CD4-positive, alpha-beta T cell (primary cell): ENCODE data around the gene SLC36A1. TPM values are rescaled to one million over a fixed set of nuclear protein-coding genes. Genes with fewer than 3 reads are reported as not detected.
"Not testable (repeated sequence)": the region's sequence is repeated elsewhere in the genome, so short reads cannot be mapped to it uniquely, and the experiment has no call there.

Source experiments
- ATAC-seq: fragments of 200-7000 bp; cut with Tn5 transposase; one replicate; pipeline ENCODE4 v1.10.0; 2022; ENCODE audit warnings: mild to moderate bottlenecking; ENCODE audit not compliant: poor library complexity
- CTCF ChIA-PET: fragments of 350-600 bp; sonication (Branson Sonifier 250); formaldehyde crosslinking; loops from one replicate; lab custom pipeline; 2021; ENCODE audit warnings: antibody characterized with exemption, inconsistent platforms; lab: Charles Lee
- POLR2A ChIA-PET: fragments of 350-600 bp; sonication (Branson Sonifier 250); formaldehyde crosslinking; loops from one replicate; lab custom pipeline; 2021; ENCODE audit warnings: antibody characterized with exemption, inconsistent platforms; lab: Charles Lee
- DNase-seq, 14 experiments: peaks; one replicate each; pipeline ENCODE4 v3.0.0-alpha.2; 2013 to 2020; ENCODE audit warnings: mixed read lengths in 2 of 14
- H3K27ac ChIP-seq, 2 donors: one replicate each; pipeline versions ENCODE4 v1.5.1 to v1.7.0; 2013; ENCODE audit warnings: low read length in 2 of 2, low read depth in 1 of 2, mild to moderate bottlenecking in 1 of 2
- H3K27me3 ChIP-seq, 2 experiments: 1 replicate in 1 of 2; 2 replicates in 1 of 2; pipeline versions ENCODE4 v1.6.1 to v1.7.0; 2013; ENCODE audit warnings: low read length in 2 of 2, control low read depth in 1 of 2, mild to moderate bottlenecking in 1 of 2, moderate library complexity in 1 of 2; ENCODE audit not compliant: insufficient read depth in 2 of 2, control insufficient read depth in 1 of 2
- H3K36me3 ChIP-seq: one replicate; pipeline ENCODE4 v1.6.1; 2013; ENCODE audit warnings: low read length, control low read depth; ENCODE audit not compliant: insufficient read depth
- H3K4me1 ChIP-seq: one replicate; pipeline ENCODE4 v1.6.1; 2013; ENCODE audit warnings: low read length, control low read depth; ENCODE audit not compliant: insufficient read depth
- H3K4me3 ChIP-seq: one replicate; pipeline ENCODE4 v1.5.1; 2013; ENCODE audit warnings: mild to moderate bottlenecking, low read length, moderate library complexity
- H3K9me3 ChIP-seq, 2 experiments: 1 replicate in 1 of 2; 2 replicates in 1 of 2; pipeline versions ENCODE4 v1.6.1 to v1.7.0; 2013; ENCODE audit warnings: low read length in 2 of 2, mild to moderate bottlenecking in 2 of 2, control low read depth in 1 of 2, moderate library complexity in 1 of 2; ENCODE audit not compliant: control insufficient read depth in 1 of 2, insufficient read depth in 1 of 2
- H3K27ac Mint-ChIP-seq: one replicate; pipeline ENCODE4 v1.8.0; 2020; ENCODE audit warnings: mixed read lengths
- H3K27me3 Mint-ChIP-seq: one replicate; pipeline ENCODE4 v1.8.0; 2021; ENCODE audit warnings: mixed read lengths
- H3K36me3 Mint-ChIP-seq: one replicate; pipeline ENCODE4 v1.8.0; 2021; ENCODE audit warnings: low read depth, mixed read lengths
- H3K4me1 Mint-ChIP-seq: one replicate; pipeline ENCODE4 v1.8.0; 2021; ENCODE audit warnings: low read depth, mixed read lengths
- H3K4me3 Mint-ChIP-seq: one replicate; pipeline ENCODE4 v1.8.0; 2020; ENCODE audit warnings: mild to moderate bottlenecking, mixed read lengths
- H3K9me3 Mint-ChIP-seq: one replicate; pipeline ENCODE4 v1.8.0; 2020; ENCODE audit warnings: mixed read lengths
- intact Hi-C, 2 experiments: fragments of 100-400 bp; cut with DNase I in 1 of 2; cut with micrococcal nuclease in 1 of 2; formaldehyde crosslinking; loops; one replicate each; pipeline versions ENCODE4 v1.15.1 to v1.9.0; 2023 to 2025; cut with DNase I, micrococcal nuclease
- total RNA-seq, 174 experiments: library from RNA in 2 of 174; stranded (reverse) in 2 of 174; gene quantifications; one replicate each; pipeline ENCODE4 v1.2.3 and lab custom pipeline; 2021 to 2026
- TF ChIP-seq, protein P1 (sequence below): fragments of 200-600 bp; IDR thresholded peaks from one replicate; pipeline ENCODE4 v1.8.0; 2022; ENCODE audit warnings: antibody characterized with exemption, mild to moderate bottlenecking

Gene SLC36A1
- total RNA-seq, 2 experiments from 2014 or later = 2.2 to 2.8 TPM

DNA sequence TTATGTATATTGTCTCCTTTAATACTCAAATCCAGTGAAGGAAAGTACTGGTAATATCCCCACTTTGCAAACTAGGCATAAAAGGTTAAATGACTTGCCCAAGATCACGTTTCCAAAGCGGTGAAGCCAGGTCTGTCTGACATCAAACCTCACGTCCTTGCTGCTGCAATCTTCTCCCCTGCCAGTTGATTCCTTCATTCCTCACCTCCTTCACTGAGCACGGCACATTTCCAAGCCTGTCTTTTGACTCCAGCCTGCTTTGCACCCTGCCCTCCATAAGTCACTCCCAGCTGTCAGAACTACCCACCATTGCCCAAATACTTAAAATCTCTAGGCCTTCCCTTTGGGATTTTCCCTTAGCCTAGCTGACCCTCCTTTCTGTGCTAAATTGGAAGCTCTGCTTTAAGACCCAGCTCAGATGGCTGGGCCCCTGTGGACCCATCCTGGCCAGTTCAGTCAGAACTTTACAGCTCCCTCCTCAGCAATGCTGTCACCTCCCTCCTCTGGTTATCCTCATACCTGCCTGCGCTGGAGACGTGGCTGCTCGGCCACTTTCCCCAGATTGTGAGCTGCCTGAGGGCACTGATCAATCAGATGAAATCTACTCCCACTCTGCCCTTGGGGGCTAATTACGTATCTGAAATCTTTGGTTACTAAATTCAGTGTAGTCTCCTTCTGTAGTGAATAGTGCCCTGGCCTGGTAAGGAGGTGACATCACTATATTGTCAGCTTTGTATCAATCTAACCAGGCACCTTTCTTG lies 51.2 kb downstream of the SLC36A1 start:
- ChIA-PET POLR2A (no interaction called here), CTCF (no interaction called here)
- TF ChIP-seq, protein P1, sequence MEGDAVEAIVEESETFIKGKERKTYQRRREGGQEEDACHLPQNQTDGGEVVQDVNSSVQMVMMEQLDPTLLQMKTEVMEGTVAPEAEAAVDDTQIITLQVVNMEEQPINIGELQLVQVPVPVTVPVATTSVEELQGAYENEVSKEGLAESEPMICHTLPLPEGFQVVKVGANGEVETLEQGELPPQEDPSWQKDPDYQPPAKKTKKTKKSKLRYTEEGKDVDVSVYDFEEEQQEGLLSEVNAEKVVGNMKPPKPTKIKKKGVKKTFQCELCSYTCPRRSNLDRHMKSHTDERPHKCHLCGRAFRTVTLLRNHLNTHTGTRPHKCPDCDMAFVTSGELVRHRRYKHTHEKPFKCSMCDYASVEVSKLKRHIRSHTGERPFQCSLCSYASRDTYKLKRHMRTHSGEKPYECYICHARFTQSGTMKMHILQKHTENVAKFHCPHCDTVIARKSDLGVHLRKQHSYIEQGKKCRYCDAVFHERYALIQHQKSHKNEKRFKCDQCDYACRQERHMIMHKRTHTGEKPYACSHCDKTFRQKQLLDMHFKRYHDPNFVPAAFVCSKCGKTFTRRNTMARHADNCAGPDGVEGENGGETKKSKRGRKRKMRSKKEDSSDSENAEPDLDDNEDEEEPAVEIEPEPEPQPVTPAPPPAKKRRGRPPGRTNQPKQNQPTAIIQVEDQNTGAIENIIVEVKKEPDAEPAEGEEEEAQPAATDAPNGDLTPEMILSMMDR = no peak
- Histone ChIP-seq H3K4me3 (no peak overlapping the region), H3K9me3 (no peaks in the 10 kb centered on the region), H3K27ac (no peak overlapping the region), H3K36me3 (no peaks in the 10 kb centered on the region), H3K4me1 (peaks cover 6% of the 10 kb centered on the region), H3K27me3 (no peaks in the 10 kb centered on the region)
- Mint-ChIP-seq H3K27me3 (no peaks in the 10 kb centered on the region), H3K4me3 (no peak overlapping the region), H3K9me3 (no peaks in the 10 kb centered on the region), H3K27ac (no peak overlapping the region), H3K4me1 (peaks cover 6% of the 10 kb centered on the region), H3K36me3 (peaks cover 4% of the 10 kb centered on the region)
- no peak for ATAC-seq
- DNase-seq = no peak
- intact Hi-C loops = no loop called here

DNA sequence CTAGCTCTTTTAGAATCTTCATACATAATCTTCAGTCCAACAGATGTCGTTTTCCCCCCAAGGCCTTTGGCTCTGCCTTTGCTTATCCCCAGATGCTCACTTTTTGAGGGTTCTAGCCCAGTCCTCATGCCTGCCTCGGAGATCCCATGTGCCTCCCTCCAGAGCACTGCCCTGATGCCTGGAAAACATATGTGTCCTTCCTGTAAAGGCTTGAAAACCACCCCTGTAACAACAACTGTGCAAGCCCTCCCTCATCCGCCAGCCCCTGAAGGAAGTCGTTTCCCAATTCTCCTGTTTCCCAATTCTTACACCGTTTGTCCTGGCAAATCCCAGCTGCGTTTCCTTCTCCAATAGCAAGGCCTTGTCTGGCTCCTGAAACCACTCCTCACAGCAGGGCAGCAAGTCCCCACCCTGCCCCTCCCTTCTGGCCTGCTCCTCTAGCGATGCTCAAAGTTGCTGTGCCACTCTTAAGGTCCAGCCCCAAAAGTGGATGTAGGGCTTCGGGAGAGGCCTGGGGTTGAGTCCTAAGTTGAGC lies 52.2 kb downstream of the SLC36A1 start:
- intact Hi-C loops = loop anchor here (1.0 to 10.0 kb wide), 4 partner anchors 52 to 268 kb away; partner anchors contain the start of gene SLC36A1 (in 2 of the 2)
- CTCF ChIA-PET = interaction anchor here (1.1 kb wide), 1 partner anchor 52 kb away, joined by 9 read pairs; the partner anchor contains the start of gene SLC36A1

DNA sequence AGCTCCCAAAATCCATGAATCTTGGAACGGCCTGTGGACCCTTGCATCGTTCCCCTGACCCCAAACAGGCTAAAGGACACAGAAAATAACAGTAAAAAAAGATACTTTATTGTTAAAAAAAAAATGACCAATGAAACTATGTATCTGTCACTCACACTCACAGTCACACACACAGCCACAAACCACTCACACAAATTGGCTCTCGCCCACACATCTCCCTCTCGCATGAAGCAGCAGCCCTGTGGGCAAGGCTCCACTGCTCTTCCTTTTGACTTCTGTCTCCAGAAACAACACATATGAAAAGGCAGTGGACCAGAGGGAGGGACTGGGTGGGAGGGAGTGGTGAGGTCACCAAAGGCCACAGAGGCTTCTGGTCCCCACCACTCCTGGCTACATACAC lies 56.6 kb downstream of the SLC36A1 start:
- H3K4me3 ChIP-seq = no peak overlapping the region
- intact Hi-C loops = loop anchor here in 1 of 2 experiments (5.0 to 10.0 kb wide), 2 partner anchors 241 to 263 kb away; no protein-coding TSS in a partner anchor
- POLR2A ChIA-PET = no interaction called here
- TF ChIP-seq, protein P1 = no peak
- no peaks in the 10 kb centered on the region for H3K36me3 ChIP-seq
- H3K27me3 ChIP-seq = no peaks in the 10 kb centered on the region
- no peak overlapping the region for H3K4me3 Mint-ChIP-seq
- no peaks in the 10 kb centered on the region for H3K9me3 ChIP-seq
- H3K27ac Mint-ChIP-seq = no peak overlapping the region
- DNase-seq (no peak), ATAC-seq (no peak)
- no peaks in the 10 kb centered on the region for H3K36me3 Mint-ChIP-seq
- no peak overlapping the region for H3K27ac ChIP-seq
- H3K27me3 Mint-ChIP-seq = no peaks in the 10 kb centered on the region
- peaks cover 6% of the 10 kb centered on the region for H3K4me1 ChIP-seq
- CTCF ChIA-PET = no interaction called here
- H3K4me1 Mint-ChIP-seq = peaks cover 6% of the 10 kb centered on the region
- no peaks in the 10 kb centered on the region for H3K9me3 Mint-ChIP-seq

More for the DNA sequence above, 52.2 kb downstream of the SLC36A1 start:
- H3K27me3 Mint-ChIP-seq = no peaks in the 10 kb centered on the region
- H3K9me3 Mint-ChIP-seq = no peaks in the 10 kb centered on the region
- Histone ChIP-seq H3K4me3 (no peak overlapping the region), H3K9me3 (no peaks in the 10 kb centered on the region), H3K27me3 (no peaks in the 10 kb centered on the region), H3K4me1 (peaks cover 6% of the 10 kb centered on the region), H3K36me3 (no peaks in the 10 kb centered on the region), H3K27ac (no peak overlapping the region)
- H3K27ac Mint-ChIP-seq = no peak overlapping the region
- no peak for DNase-seq
- peaks cover 6% of the 10 kb centered on the region for H3K4me1 Mint-ChIP-seq
- no peak for ATAC-seq
- peaks cover 4% of the 10 kb centered on the region for H3K36me3 Mint-ChIP-seq
- no peak overlapping the region for H3K4me3 Mint-ChIP-seq
- TF ChIP-seq, protein P1 = no peak
- POLR2A ChIA-PET = no interaction called here

DNA sequence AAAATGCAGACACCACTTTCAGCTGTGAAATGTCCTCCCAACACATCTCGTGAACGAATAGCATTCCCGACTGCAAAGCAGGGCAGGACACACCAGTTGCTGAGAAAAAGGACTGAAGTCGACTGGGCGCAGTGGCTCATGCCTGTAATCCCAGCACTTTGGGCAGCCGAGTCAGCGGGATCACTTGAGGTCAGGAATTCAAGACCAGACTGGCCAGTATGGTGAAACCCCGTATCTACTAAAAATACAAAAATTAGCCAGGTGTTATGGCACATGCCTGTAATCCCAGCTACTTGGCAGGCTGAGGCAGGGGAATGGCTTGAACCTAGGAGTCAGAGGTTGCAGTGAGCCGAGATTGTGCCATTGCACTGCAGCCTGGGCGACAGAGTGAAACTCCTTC lies 60.9 kb downstream of the SLC36A1 start:
- H3K27ac ChIP-seq, H3K27me3 Mint-ChIP-seq, ATAC-seq, H3K4me1 Mint-ChIP-seq, H3K27ac Mint-ChIP-seq, H3K27me3 ChIP-seq, H3K36me3 ChIP-seq, DNase-seq, H3K4me3 ChIP-seq, H3K9me3 ChIP-seq, H3K36me3 Mint-ChIP-seq, H3K9me3 Mint-ChIP-seq, POLR2A ChIA-PET, H3K4me1 ChIP-seq, H3K4me3 Mint-ChIP-seq: not testable (repeated sequence)
- CTCF ChIA-PET = interaction anchor here (1.2 kb wide), 1 partner anchor 34 kb away, joined by 3 read pairs; no protein-coding TSS in a partner anchor
- intact Hi-C loops = loop anchor here in 1 of 2 experiments (10.0 kb wide), 1 partner anchor 236 kb away; no protein-coding TSS in a partner anchor
